SH-SY5Y (cell line): Measurements from ENCODE around the gene TBX2.

Source experiments
- GATA2 ChIP-seq: IDR thresholded peaks from 2 replicates; pipeline ENCODE4 v1.6.1; 2011; ENCODE audit warnings: mild to moderate bottlenecking, low read depth, low read length
- GATA3 ChIP-seq: IDR thresholded peaks from 2 replicates; pipeline ENCODE4 v1.6.1; 2011; ENCODE audit warnings: low read depth, mild to moderate bottlenecking, low read length, moderate library complexity

Gene TBX2

DNA sequence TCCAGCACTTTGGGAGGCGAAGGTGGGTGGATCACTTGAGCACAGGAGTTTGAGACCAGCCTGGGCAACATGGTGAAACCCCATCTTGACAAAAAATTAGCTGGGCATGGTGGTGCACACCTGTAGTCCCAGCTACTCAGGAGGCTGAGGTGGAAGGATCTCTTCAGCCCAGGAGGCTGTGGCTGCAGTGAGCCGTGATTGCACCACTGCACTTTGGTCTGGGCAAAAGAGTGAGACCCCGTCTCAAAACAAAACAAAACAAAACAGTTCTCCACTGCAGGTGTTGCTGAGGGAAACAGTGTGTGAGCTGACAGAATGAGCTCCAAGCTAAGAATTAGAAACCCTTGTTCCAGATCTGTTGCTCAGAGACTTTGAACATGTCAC lies 35.2 kb upstream of the TBX2 start:
- no peak for TF ChIP-seq GATA2
- TF ChIP-seq GATA3 = no peak

DNA sequence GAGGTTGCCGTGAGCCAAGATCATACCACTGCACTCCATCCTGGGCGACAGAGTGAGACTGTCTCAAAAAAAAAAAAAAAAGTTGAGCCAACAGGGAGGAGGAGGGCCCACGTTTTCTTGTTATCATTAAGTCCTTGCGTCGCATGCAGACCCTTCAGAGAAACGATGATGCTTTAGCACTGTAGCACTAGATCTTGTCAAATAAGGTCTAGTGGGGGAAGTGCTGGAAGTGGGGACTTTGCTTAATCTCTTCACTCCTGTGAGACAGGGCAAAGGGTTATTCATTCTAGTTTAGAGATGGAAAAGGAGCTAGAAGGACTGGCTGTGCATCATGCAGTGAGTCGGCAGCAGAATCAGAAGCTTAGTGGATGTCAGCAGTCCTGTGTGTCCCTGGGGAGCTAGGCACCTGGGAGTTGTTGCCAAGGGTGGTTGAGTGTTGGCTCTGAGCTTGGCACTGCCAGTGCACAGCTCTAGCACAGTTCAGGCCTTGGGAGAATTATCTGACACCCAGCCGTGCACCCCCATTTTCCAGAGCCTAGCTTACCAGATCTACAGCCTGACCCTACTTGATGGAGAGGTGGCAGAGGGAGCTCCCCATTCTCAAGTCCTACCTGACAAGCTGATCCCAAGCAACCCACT lies 33.4 kb upstream of the TBX2 start:
- TF ChIP-seq GATA2 (no peak), GATA3 (no peak)

DNA sequence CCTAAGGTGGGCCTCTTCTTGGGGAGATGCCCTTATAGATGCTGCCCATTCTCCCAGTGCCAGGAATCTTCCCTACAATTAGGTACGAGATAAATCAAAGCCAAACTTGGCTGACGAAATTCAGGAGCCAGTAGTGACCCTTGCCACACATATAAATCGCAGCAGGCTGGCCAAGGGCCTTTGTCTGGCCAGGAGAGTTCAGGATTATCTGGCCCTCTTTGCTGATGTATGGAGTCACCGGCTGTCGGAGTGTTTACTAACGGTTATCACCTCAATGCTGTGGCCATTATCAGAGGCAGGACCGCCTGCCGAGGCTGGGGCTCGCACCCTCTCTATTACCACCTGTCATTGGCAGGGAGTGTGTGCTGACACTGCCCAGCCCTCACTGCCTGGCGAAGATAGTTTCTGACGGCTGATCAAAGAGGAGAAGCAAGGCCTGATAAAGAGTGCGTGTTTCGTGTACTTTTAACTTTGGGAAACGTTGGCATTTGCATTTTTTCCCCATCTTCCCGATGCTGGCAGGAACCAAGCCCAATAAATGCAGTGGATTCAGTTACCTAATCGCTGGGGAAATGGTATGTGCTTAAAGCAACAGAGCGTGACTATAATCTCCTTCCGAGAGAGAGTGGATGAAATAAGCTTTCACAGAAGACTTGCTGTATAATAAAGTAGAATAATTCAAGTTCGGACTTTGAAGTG lies 32.8 kb upstream of the TBX2 start:
- no peak for TF ChIP-seq GATA3
- no peak for TF ChIP-seq GATA2

DNA sequence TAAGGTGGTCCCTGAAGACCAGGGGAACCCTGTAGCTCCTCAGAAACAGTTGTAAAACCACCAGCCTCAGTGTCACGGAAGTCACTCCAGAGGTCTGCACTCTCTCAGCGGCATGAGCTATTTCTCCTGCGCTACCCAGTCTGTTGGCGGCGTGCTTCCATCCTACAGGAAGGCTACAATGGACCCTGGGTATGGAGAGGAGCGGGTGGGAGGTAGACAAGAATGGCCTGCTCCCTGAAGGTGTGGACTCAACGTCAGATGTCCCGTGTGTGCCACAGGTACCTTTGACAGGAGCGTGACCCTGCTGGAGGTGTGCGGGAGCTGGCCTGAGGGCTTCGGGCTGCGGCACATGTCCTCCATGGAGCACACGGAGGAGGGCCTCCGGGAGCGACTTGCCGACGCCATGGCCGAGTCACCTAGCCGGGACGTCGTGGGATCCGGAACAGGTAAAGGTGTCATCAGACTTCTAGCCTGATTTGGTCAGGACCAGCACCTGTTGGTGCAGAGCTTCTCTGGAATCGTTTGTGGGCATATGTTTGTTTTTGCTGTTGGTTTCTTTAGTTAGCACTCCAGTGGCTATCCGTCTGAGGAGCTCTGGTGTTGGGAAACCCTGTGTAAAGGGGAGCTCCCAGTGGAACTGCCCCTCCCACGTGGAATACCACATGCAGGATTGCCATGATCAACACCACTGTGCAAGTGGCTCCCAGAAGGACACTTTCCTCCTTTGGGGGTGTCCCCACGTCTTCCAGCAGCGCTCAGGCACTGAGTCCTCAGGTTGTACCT lies 31.4 kb upstream of the TBX2 start:
- TF ChIP-seq GATA3 (no peak), GATA2 (no peak)

DNA sequence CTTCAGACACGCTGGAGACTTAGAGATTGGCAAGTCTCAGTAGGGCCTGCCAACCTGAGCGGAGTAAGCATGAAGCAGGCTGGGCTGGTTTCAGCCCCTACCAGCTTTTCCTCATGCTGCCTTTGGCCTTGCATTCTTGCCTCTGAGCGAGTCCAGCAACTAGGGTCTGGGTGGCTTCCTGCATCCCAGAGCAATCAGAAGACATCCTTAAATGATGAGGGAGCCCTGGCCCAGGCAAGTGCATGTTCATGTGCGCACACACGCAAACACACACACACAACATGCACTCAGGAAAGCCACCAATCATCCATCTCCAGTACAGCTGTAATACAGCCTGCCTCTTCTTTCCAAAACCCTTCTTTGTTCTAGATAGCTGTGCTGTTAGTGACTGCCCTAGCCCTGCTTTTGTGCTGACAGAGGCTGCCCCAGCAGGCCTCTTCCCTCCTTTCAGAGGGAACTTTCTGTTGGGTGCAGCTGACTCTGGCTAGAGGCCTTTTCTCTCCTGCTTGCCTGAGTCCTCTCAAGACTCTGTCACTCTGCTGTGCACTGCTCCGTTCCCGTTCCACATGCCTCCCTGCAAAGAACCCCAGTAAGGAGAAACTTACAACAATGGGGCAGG lies 30.7 kb upstream of the TBX2 start:
- TF ChIP-seq GATA2 = no peak
- no peak for TF ChIP-seq GATA3

DNA sequence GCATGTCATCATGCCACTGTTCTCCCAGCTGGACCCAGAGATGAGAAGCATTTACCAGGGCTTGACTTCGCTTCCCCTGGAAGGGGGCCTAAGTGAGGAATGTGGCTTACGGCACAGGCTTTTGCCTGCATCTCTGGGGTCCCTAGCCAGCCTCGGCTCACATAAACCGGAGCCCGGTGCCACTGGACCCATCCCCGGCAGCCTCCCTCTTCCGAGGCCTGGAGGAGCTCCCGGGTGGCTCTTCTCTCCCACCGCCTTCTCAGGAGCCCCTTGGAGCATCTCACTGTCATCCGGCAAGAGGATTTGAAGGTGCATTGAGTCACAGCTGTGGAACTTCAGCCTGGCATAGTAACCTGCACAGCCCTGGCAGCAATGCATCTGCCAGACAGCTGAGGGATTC lies 29.9 kb upstream of the TBX2 start:
- TF ChIP-seq GATA2 = no peak

DNA sequence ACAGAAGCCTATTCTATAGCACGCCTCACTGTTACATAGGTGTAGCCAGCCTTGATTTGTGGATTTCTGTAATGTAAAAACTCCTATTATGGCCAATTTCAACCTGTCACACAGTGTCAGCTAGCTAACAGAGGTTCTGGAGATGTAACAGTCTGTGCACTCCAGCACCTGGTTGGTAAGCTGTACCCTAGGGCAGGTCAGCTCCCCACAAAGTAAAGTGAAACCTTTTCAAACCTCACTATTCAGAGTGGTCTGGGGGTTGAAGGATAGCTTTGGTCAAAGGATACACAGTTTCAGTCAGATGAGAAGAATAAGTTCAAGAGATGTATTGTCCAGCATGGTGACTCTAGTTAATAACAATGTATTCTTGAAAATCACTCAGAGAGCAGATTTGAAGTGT lies 28.5 kb upstream of the TBX2 start:
- no peak for TF ChIP-seq GATA3
- TF ChIP-seq GATA2 = no peak

DNA sequence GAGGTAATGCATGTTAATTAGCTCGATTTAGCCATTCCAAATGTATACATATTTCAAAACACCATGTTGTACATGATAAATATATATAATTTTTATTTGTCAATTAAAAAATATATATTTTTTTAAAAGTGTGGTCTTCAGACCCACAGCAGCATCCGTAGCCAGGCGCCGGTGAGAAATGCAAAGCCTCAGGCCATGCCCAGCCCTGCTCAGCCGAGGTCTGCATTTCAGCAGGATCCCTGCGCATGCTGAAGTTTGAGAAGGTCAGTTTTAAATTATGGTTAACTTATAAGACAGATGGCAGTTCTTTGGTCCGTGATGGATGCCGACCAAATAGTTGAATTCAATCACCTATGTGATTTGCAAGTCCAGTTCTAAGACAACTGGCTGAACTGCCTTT lies 28.0 kb upstream of the TBX2 start:
- no peak for TF ChIP-seq GATA3
- no peak for TF ChIP-seq GATA2

DNA sequence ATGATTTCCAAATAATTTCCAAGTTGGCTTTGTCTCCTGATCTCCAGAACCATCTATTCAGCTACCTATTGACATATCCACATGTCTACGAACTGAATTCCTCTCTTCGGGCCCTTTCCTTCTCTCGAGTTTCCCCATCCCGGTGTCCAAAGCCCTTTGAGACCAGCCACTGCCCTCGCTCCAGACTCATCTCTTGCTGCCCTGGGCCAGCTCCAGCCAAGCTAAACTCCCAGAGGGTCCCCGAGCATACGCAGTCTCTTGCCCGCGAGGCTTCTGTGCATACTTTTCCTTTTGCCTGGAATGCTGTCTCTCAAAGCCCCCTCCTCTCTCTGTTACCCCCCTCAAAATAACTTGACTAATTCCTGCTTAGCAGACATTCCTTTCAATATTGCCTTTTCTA lies 27.2 kb upstream of the TBX2 start:
- TF ChIP-seq GATA3 (no peak), GATA2 (no peak)

DNA sequence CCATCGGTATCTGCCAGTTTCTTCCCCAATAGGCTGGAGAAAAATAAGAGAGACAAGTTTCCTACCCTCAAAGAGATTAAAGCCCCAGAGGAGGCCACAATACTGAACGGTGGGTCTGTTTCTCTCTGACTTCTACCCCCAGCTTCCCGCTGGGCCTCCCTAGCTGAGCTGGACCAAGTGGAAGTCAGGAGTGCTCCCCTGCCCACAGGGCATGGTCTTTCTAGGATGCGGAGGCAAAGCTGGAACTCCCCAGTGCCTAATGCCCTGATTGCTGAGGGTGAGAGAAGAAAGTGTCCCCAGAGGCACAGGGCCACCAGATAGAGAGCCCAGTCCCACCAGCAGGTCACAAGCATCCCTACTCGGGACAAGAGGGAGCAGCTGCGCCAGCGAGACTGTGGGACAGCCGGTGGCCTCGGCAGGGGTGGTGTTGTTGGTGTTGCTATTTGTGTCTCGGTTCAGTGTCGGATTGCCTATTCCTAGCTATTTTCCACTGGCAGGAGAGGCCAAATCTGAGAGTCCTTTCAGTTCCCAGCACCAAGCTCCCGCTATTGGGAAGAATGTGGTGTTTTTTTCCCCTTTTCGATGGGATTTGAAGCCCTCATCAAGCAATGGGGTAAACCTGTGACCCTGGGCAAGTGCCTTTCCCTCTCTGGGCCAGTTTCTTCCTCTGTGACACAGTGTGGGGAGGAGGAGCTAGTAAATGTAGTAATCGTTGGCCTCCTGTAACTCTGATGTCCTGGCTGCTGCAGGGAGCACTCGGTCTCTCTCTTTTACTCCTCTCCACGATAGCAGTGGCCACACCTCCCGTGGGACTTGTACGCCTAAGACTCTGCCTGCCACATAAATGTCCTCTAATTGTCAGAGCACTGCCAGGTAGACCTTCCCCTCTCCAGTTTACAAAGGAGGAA lies 22.5 kb upstream of the TBX2 start:
- TF ChIP-seq GATA3 (no peak), GATA2 (no peak)

DNA sequence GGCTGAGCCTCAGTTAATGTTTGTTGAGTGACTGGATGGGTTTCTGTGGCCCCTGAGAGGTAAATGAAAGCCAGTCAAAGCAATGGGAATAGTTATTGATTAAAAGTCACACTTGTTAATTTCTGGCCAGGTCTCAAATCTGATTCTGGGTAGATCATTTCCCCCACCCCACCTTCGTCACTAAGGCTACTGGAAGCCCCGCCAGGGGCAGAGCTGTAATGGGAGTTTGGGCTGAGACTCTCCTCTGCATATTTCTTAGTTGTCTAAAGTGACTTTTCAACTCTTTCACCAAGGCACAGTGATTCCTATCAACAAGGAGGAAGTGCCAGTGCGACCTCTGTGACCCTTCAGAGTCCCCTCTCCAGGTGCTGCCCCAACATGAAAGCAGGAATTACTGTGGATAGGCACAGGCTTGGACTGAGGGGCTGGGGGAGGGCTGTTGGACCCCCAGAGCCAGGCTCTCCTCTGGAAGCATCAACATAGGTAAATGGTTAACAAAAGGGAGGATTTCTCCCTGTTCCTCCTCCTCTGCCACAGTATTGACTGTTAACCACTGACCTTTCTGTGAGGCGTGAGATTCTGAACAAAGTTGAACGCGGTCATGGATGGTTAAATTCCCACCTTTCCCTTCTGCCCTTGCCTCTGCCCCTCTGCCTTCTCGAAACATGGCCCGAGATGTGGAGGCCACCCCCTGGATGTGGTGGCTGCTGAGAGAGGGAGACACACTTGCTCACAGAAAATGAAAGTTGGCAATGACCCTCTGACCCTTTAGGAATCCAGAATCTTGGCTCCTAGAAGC lies 20.8 kb upstream of the TBX2 start:
- TF ChIP-seq GATA2 = no peak
- TF ChIP-seq GATA3 = no peak

DNA sequence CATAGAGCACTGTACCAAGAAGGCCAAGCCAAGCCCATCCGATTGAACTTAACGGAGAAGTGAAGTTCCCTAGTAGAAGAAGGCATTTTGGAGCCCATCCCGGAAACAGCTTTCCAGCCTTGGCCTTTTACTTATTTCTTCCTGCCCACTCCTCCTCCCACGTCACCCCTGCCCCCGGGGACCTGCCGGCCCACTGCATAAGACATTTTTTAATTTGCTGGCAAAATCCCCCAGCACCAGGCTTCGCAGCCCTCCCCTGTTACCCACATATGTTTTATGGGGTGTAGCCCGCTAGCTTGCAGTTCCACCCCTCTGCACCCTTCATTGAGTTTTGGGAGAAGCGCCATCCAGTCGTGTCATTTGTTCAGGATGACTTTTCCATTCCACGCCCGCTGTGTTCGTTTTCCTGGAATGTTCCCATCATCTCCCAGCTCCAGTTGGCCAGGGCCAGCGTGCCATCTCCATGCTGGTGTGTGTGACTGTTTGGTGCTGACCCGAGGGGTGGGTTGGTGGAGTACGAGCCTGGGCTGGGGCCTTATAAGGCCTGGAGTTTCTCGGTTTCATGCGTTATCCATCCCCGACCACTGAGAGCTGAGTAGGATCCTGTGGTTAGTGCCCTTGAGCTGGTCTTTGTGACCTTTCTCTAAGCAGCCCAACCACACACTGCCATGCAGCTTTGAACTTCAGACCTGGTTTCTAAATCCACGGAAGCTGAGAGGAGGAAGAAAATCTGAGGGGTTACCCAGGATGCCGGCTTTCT lies 20.0 kb upstream of the TBX2 start:
- TF ChIP-seq GATA2 = no peak
- no peak for TF ChIP-seq GATA3
